ENCODE results near the gene ZSWIM3. TPM values are rescaled to one million over a fixed set of nuclear protein-coding genes. Genes with fewer than 3 reads are reported as not detected.

Gene ZSWIM3
- total RNA-seq, 1 donor from 2014 or later, result 3.7 TPM

DNA sequence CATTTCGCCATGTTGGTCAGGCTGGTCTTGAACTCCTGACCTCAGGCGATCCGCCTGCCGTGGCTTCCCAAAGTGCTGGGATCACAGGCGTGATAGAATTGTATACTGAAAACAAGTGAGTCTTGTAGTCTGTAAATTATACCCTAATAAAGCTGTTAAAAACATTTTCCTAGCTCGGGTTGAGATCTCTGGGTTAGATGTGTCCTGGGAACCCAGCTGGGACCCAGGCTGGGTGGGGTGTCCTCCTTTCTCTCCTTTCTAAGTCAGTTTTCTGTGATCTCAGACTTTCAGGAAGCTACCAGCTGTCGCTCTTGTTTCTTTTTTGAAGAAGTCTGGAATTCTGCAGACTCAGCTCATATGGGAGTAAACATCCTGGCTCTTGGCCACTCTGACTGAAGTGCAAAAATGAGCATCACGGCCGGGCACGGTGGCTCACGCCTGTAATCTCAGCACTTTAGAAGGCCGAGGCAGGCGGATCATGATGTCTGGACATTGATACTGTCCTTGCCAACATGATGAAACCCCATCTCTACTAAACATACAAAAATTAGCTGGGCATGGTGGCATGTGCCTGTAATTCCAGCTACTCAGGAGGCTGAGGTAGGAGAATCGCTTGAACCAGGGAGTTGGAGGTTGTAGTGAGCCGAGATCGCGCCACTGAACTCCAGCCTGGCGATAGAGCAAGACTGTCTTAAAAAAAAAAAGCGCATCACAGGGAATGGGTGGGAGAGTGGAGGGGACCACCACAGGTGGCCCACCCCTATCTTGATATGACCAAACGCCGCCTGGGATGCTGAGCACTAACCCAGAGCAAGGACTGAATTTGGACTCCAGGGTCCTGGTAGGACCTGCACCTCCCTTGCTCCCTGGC lies 67.2 kb downstream of the ZSWIM3 start:
- FAIRE-seq (no peak), DNase-seq (ENCODE audit: low read depth) (no peak)
- no peaks in the 10 kb centered on the region for H3K36me3 ChIP-seq (ENCODE audit: control insufficient read depth, insufficient read depth, low read length)
- H3K27me3 ChIP-seq (ENCODE audit: control insufficient read depth, insufficient read depth, low read length), result no peaks in the 10 kb centered on the region
- TF ChIP-seq CTCF (IDR thresholded peaks at IDR 0.05; ENCODE audit: insufficient read depth, low read length, severe bottlenecking), result no peak
- H3K4me3 ChIP-seq (ENCODE audit: low read depth, low read length), result no peak overlapping the region

- no peaks in the 10 kb centered on the region for H3K36me3 ChIP-seq (ENCODE audit: control insufficient read depth, insufficient read depth, low read length)
- no peaks in the 10 kb centered on the region for H3K27me3 ChIP-seq (ENCODE audit: control insufficient read depth, insufficient read depth, low read length)
- FAIRE-seq (no peak), DNase-seq (ENCODE audit: low read depth) (no peak)
- H3K4me3 ChIP-seq (ENCODE audit: low read depth, low read length), result no peak overlapping the region
- no peak for TF ChIP-seq CTCF (IDR thresholded peaks at IDR 0.05; ENCODE audit: insufficient read depth, low read length, severe bottlenecking)
Observed at GRCh38 chr20:45925821-45926506, 68.5 kb downstream of the ZSWIM3 start.

GRCh38 chr20:45926731-45927070 lies 69.3 kb downstream of the ZSWIM3 start:
- DNase-seq (ENCODE audit: low read depth) (no peak), FAIRE-seq (no peak)
- no peak for TF ChIP-seq CTCF (IDR thresholded peaks at IDR 0.05; ENCODE audit: insufficient read depth, low read length, severe bottlenecking)
- H3K4me3 ChIP-seq (ENCODE audit: low read depth, low read length), result no peak overlapping the region
- no peaks in the 10 kb centered on the region for H3K27me3 ChIP-seq (ENCODE audit: control insufficient read depth, insufficient read depth, low read length)
- H3K36me3 ChIP-seq (ENCODE audit: control insufficient read depth, insufficient read depth, low read length), result no peaks in the 10 kb centered on the region

DNA sequence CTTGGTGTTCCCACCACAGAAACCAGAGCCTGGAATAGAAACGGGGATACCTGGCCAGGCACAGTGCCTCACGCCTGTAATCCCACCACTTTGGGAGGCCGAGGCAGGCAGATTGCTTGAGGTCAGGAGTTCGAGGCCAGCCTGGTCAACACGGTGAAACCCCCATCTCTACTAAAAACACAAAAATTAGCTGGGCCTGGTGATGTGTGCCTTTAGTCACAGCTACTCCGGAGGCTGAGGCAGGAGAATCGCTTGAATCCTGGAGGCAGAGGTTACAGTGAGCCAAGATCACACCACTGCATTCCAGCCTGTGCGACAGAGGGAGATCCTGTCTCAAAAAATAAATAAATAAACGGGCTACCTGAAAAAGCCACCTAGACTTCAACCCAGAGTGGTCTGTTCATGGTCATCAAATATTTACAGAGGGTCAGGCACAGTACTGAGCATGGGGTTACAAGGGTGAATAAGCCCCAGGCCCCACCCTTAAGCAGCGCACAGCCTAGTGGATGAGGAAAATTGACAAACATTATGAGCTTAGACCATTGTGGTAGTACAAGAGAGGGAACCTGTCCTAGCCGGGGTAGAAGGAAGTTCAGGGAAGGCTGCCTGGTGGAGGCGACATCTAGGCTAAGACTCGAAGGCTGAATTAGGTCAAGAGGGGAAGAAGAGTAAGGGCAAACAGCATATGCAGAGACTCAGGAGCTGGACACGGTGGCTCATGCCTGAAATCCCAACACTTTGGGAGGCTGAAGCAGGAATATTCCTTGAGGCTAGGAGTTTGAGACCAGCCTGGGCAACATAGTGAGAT lies 69.9 kb downstream of the ZSWIM3 start:
- H3K4me3 ChIP-seq (ENCODE audit: low read depth, low read length), result no peak overlapping the region
- no peaks in the 10 kb centered on the region for H3K27me3 ChIP-seq (ENCODE audit: control insufficient read depth, insufficient read depth, low read length)
- no peak for TF ChIP-seq CTCF (IDR thresholded peaks at IDR 0.05; ENCODE audit: insufficient read depth, low read length, severe bottlenecking)
- DNase-seq (ENCODE audit: low read depth), result no peak
- H3K36me3 ChIP-seq (ENCODE audit: control insufficient read depth, insufficient read depth, low read length), result no peaks in the 10 kb centered on the region
- no peak for FAIRE-seq

Other genes with a start within 250 kb of the ZSWIM3 start
- gene WFDC10A, start 227.9 kb upstream of the ZSWIM3 start, total RNA-seq, result not detected in 2 replicates
- not detected in 2 replicates for gene WFDC9, start 226.3 kb upstream of the ZSWIM3 start, total RNA-seq
- not detected in 2 replicates for gene WFDC11, start 187.4 kb upstream of the ZSWIM3 start, total RNA-seq
- not detected in 2 replicates for gene WFDC13, start 155.6 kb upstream of the ZSWIM3 start, total RNA-seq
- not detected in 2 replicates for gene WFDC10B, start 152.6 kb upstream of the ZSWIM3 start, total RNA-seq
- not detected in 2 replicates for gene SPINT4, start 135.3 kb upstream of the ZSWIM3 start, total RNA-seq
- gene WFDC3, start 65.7 kb upstream of the ZSWIM3 start, total RNA-seq, result not detected in 2 replicates
- gene DNTTIP1, start 65.7 kb upstream of the ZSWIM3 start, total RNA-seq, result 13.4 and 14.1 TPM in 2 replicates
- gene UBE2C, start 45.0 kb upstream of the ZSWIM3 start, total RNA-seq, result 0.26 and 1.8 TPM in 2 replicates
- 0.38 TPM in 1 of 2 replicates, not detected in the other for gene TNNC2, start 30.3 kb upstream of the ZSWIM3 start, total RNA-seq
- 6.8 and 15.5 TPM in 2 replicates for gene SNX21, start 23.8 kb upstream of the ZSWIM3 start, total RNA-seq
- gene ACOT8, start 222 bp upstream of the ZSWIM3 start, total RNA-seq, result 31.1 and 37.9 TPM in 2 replicates
- gene ZSWIM1, start 23.6 kb downstream of the ZSWIM3 start, total RNA-seq, result 1.3 and 2.8 TPM in 2 replicates
- 0.53 and 0.90 TPM in 2 replicates for gene SPATA25, start 30.0 kb downstream of the ZSWIM3 start, total RNA-seq
- gene NEURL2, start 33.6 kb downstream of the ZSWIM3 start, total RNA-seq, result 1.8 and 2.6 TPM in 2 replicates
- gene CTSA, start 33.7 kb downstream of the ZSWIM3 start, total RNA-seq, result 16.8 and 21.0 TPM in 2 replicates
- 26.9 and 37.4 TPM in 2 replicates for gene PLTP, start 54.5 kb downstream of the ZSWIM3 start, total RNA-seq
- 4.6 and 6.3 TPM in 2 replicates for gene PCIF1, start 77.1 kb downstream of the ZSWIM3 start, total RNA-seq
- gene ZNF335, start 114.6 kb downstream of the ZSWIM3 start, total RNA-seq, result 10.3 and 11.8 TPM in 2 replicates
- gene MMP9, start 151.3 kb downstream of the ZSWIM3 start, total RNA-seq, result 0.26 and 6.0 TPM in 2 replicates
- not detected in 2 replicates for gene SLC12A5, start 171.6 kb downstream of the ZSWIM3 start, total RNA-seq
- 7.9 and 9.5 TPM in 2 replicates for gene NCOA5, start 232.3 kb downstream of the ZSWIM3 start, total RNA-seq